Measurements from ENCODE around the gene IPCEF1.

IPCEF1 gene

DNA sequence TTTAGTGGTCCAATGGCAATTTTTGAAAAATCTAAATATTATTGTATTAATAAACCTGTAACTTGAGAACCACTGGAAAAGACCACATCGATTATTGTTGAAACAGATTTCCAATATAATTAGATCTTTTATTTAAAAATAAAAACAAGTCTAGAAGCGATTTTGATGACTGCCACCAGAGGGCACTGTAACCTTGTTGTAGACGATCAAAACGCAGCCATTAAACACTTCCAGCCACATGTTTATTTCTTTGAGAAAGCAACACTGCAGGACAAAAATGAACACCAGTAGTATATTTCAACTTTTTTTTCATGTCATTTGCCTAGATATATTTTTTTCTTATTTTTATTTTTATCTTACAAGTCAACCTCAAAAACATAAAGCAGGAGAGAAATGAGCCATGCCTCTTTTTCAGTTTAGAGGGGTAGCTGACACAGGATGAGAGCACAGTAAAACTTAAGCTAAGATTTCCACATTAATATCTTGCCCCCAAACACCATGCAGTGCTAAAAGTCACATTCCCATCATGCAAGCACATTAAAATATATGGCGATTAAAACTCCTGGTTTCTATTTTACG lies 202.1 kb downstream of the IPCEF1 start:
- Histone ChIP-seq H3K4me3 (ENCODE audit: low read length) (no peak overlapping the region), H3K27me3 (ENCODE audit: control insufficient read depth, insufficient read depth, low read length) (no peaks in the 10 kb centered on the region), H3K27ac (ENCODE audit: low read depth, low read length) (no peak overlapping the region), H3K9ac (ENCODE audit: low read length) (no peak overlapping the region), H3K36me3 (ENCODE audit: control insufficient read depth, insufficient read depth, low read length) (no peaks in the 10 kb centered on the region), H3K4me1 (ENCODE audit: control insufficient read depth, insufficient read depth, low read length) (peaks cover 3% of the 10 kb centered on the region)

DNA sequence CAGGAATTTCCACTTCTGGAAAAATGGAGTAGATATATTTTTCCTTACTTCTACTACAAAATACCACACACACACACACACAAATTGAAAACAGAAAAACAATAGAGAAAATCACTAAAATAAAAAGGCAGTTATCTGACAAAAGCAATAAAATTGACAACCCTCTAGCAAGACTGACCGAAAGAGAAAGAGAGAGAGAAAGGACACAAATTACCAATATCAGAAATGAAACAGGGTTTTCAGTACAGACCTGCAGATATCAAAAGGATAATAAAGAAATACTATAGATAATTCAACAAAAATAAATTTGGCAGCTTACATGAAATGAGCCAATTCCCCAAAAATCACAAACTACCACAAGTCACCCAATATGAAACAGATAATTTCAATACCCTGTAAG lies 212.8 kb downstream of the IPCEF1 start:
- Histone ChIP-seq H3K27me3 (ENCODE audit: control insufficient read depth, insufficient read depth, low read length) (no peaks in the 10 kb centered on the region), H3K4me1 (ENCODE audit: control insufficient read depth, insufficient read depth, low read length) (no peaks in the 10 kb centered on the region), H3K9ac (ENCODE audit: low read length) (no peak overlapping the region), H3K36me3 (ENCODE audit: control insufficient read depth, insufficient read depth, low read length) (no peaks in the 10 kb centered on the region), H3K27ac (ENCODE audit: low read depth, low read length) (no peak overlapping the region), H3K4me3 (ENCODE audit: low read length) (no peak overlapping the region)

DNA sequence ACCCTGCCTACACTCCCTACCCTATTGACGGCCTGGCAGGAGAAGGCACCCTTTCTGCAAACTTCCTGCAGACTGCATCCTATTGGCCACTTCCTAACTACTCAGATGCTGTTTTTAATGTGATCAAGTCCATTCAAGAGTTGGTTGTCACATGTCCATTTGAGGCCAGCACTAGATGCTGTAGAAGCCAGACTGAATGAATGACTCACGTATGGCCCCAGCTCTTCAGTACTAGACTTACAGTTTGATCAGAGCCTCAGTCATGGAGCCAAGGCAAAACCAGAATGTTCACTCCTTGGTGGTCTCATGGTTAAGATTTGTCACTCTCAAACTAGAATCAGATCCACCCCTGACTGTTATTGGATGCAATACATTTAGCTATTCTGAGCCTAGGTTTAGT lies 215.9 kb downstream of the IPCEF1 start:
- no peaks in the 10 kb centered on the region for H3K36me3 ChIP-seq (ENCODE audit: control insufficient read depth, insufficient read depth, low read length)
- H3K4me3 ChIP-seq (ENCODE audit: low read length), result no peak overlapping the region
- H3K9ac ChIP-seq (ENCODE audit: low read length), result no peak overlapping the region
- H3K4me1 ChIP-seq (ENCODE audit: control insufficient read depth, insufficient read depth, low read length), result no peaks in the 10 kb centered on the region
- no peak overlapping the region for H3K27ac ChIP-seq (ENCODE audit: low read depth, low read length)
- no peaks in the 10 kb centered on the region for H3K27me3 ChIP-seq (ENCODE audit: control insufficient read depth, insufficient read depth, low read length)

DNA sequence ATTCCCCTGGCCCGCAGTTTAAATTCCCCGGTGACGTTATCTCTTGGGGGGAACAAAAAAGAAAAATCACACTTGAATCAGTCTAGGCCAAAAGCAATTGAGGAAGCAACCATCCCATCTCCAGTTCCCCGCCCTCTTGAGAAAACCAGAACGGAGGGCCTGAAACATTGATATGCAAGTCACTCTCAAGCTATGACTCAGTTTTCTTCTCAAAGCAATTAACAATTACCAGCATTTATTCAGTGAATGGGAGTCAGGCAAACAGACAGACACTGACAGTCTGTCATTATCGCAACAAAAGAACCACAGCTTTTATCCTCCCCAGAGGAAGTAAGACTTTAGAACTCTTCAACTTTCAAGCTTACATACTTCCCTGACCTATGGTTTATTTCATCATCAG lies 216.7 kb downstream of the IPCEF1 start:
- Histone ChIP-seq H3K27ac (ENCODE audit: low read depth, low read length) (no peak overlapping the region), H3K27me3 (ENCODE audit: control insufficient read depth, insufficient read depth, low read length) (no peaks in the 10 kb centered on the region), H3K9ac (ENCODE audit: low read length) (no peak overlapping the region), H3K36me3 (ENCODE audit: control insufficient read depth, insufficient read depth, low read length) (no peaks in the 10 kb centered on the region), H3K4me1 (ENCODE audit: control insufficient read depth, insufficient read depth, low read length) (no peaks in the 10 kb centered on the region), H3K4me3 (ENCODE audit: low read length) (no peak overlapping the region)

DNA sequence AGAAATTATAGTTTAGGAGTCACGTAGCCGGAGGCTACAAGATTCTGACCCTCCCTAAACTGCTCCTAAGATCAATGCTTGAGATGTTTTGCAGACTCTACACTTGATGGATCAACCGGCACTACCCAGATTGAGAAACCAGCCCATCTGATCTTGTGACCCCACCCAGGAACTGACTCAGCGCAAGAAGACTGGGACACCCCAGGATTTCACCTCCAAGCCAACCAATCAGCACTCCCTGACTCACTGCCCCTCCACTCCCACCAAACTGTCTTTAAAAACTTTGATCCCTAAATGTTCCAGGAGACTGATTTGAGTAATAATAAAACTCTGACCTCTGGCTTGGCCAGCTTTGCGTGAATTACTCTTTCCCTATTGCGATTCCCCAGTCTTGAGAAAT lies 217.8 kb downstream of the IPCEF1 start:
- Histone ChIP-seq H3K27me3 (ENCODE audit: control insufficient read depth, insufficient read depth, low read length) (no peaks in the 10 kb centered on the region), H3K4me1 (ENCODE audit: control insufficient read depth, insufficient read depth, low read length) (no peaks in the 10 kb centered on the region), H3K36me3 (ENCODE audit: control insufficient read depth, insufficient read depth, low read length) (no peaks in the 10 kb centered on the region), H3K4me3 (ENCODE audit: low read length) (no peak overlapping the region), H3K27ac (ENCODE audit: low read depth, low read length) (no peak overlapping the region), H3K9ac (ENCODE audit: low read length) (no peak overlapping the region)

DNA sequence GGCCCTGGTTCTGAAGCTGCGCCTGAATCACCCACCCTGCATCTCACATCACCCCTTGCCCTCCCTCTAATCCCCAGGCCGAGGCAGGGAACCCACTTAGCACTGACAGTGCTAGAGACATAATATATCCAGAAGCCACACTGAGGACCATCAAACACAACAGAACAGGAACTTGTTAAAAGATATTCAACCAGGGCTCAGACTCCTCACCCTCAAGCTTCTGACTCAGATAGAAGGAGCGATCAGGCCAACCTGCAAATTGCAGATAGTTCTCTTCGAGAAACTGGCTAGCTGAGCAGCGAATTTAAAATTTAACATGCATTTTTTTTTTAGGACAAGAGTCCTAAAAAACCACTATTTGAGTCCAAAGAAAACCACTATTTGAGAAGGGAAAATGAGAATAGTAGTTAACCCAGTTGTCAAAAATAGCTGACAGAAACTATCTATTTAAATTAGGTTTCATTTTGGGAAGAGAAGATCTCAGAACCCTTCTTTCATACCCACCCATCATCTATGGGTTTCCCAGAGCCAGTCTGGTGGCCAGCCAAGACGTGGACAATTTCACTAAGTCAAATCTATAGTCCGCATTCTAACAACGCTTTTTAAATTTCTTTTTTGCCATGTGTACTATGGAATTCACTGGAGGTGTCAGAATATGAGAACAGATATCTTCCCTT lies 222.0 kb downstream of the IPCEF1 start:
- no peak overlapping the region for H3K9ac ChIP-seq (ENCODE audit: low read length)
- no peak overlapping the region for H3K27ac ChIP-seq (ENCODE audit: low read depth, low read length)
- H3K27me3 ChIP-seq (ENCODE audit: control insufficient read depth, insufficient read depth, low read length), result no peaks in the 10 kb centered on the region

DNA sequence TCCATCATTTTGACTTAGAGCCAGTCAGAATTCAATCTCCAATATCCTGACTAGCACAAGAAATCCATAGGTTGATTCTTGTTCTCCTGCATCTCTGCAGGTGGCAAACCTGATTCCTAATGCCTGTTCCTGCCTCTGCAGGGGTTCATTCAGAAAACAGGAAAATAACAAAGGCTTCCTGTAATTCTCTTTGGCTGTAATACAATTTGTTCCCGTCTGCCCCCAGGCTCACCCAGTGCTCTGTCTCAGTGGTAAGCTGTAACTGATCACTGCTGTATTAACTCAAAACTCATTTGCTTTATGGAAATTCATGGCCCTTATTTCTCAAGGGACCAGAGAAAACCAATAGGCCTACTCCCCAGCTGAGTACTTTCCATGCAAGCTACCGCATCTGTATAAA lies 228.9 kb downstream of the IPCEF1 start:
- Histone ChIP-seq H3K36me3 (ENCODE audit: control insufficient read depth, insufficient read depth, low read length) (no peaks in the 10 kb centered on the region), H3K27ac (ENCODE audit: low read depth, low read length) (no peak overlapping the region), H3K4me1 (ENCODE audit: control insufficient read depth, insufficient read depth, low read length) (no peaks in the 10 kb centered on the region), H3K9ac (ENCODE audit: low read length) (no peak overlapping the region), H3K27me3 (ENCODE audit: control insufficient read depth, insufficient read depth, low read length) (no peaks in the 10 kb centered on the region), H3K4me3 (ENCODE audit: low read length) (no peak overlapping the region)

More for the DNA sequence above, 222.0 kb downstream of the IPCEF1 start:
- Histone ChIP-seq H3K4me3 (ENCODE audit: low read length) (no peak overlapping the region), H3K4me1 (ENCODE audit: control insufficient read depth, insufficient read depth, low read length) (no peaks in the 10 kb centered on the region), H3K36me3 (ENCODE audit: control insufficient read depth, insufficient read depth, low read length) (no peaks in the 10 kb centered on the region)

DNA sequence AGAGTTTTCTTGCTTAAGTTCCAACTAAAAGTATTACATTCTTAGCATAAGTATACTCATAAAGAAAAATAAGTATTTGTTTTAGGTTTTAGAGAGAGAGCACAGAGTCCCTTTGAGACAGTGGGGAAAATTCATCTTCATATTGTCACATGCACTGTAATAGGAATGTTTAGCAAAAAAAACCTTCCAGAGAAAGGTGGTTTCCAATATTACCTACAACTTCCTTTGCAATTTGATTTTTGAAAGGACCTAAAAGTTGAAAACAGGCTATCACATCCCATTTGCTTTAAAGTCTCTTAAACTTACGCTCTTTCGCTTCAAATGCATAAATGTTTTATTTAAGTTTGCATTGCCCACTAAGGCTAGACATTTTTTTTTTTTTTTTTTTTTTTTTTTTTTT lies 231.2 kb downstream of the IPCEF1 start:
- Histone ChIP-seq H3K36me3 (ENCODE audit: control insufficient read depth, insufficient read depth, low read length) (no peaks in the 10 kb centered on the region), H3K27ac (ENCODE audit: low read depth, low read length) (no peak overlapping the region), H3K4me3 (ENCODE audit: low read length) (no peak overlapping the region), H3K4me1 (ENCODE audit: control insufficient read depth, insufficient read depth, low read length) (no peaks in the 10 kb centered on the region), H3K27me3 (ENCODE audit: control insufficient read depth, insufficient read depth, low read length) (no peaks in the 10 kb centered on the region), H3K9ac (ENCODE audit: low read length) (no peak overlapping the region)

DNA sequence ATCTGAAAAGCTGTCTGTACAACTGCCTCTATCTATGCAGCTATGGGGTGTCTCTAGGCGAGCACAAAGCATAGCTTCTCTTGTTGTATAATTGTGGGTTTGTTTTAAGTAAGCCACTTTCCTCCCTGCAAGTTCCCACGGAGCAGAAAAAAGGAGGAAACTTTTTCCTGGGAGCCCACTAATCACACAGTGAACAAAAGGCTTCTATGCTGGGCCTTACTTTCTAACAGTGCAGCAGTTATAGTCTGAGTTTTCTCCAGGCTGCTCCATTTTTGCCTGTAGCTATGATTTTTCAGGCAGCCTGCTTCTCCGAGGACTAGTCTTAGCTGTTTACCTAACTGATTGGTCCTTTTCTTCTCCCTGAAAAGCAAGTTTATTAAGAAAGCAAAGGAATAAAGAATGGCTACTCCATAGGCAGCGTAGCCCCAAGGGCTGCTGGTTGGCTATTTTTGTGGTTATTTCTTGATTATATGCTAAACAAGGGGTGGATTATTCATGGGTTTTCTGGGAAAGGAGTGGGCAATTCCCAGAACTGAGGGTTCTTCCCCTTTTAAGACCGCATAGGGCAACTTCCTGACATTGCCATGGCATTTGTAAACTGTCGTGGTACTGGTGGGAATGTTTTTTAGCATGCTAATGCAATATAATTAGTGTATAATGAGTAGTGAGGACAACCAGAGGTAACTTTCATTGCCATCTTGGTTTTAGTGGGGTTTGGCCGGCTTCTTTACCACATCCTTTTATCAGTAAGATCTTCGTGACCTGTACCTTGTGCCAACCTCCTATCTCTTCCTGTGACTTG lies 233.2 kb downstream of the IPCEF1 start:
- Histone ChIP-seq H3K36me3 (ENCODE audit: control insufficient read depth, insufficient read depth, low read length) (no peaks in the 10 kb centered on the region), H3K9ac (ENCODE audit: low read length) (no peak overlapping the region), H3K4me1 (ENCODE audit: control insufficient read depth, insufficient read depth, low read length) (no peaks in the 10 kb centered on the region), H3K27ac (ENCODE audit: low read depth, low read length) (no peak overlapping the region), H3K27me3 (ENCODE audit: control insufficient read depth, insufficient read depth, low read length) (no peaks in the 10 kb centered on the region), H3K4me3 (ENCODE audit: low read length) (no peak overlapping the region)

DNA sequence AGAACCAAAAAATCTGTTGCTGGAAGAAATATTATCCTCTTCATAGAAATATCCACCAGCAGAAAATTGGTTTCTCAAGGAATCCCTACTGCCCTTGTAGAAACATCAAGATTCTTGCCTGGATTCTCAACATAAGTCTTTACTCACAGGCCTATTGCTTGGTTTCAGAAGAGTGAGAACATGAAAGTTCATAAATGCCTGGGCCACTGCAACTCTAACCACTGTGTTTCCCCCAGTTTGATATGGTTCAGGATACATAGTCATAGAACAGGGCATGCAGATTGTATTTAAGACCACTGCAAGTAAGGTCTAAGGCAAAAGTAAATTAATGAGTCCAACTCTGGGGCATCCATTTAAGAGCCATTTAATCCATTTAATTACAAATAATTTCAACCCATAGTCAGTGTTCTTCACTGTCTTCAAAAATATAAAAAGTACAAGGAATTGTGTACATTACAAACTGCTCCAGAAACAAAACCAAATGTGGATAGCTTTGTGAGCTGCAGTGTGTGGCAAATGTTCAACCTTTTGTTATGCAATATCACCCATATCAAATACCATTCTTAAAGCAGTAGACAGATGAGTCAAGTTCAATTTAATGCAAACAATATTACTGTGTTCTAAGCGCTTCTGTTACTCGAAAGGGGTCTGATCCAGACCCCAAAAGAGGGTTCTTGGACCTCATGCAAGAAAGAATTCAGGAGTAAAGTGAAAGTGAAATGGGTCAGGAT lies 234.2 kb downstream of the IPCEF1 start:
- Histone ChIP-seq H3K27ac (ENCODE audit: low read depth, low read length) (no peak overlapping the region), H3K27me3 (ENCODE audit: control insufficient read depth, insufficient read depth, low read length) (no peaks in the 10 kb centered on the region), H3K4me1 (ENCODE audit: control insufficient read depth, insufficient read depth, low read length) (no peaks in the 10 kb centered on the region), H3K4me3 (ENCODE audit: low read length) (no peak overlapping the region), H3K9ac (ENCODE audit: low read length) (no peak overlapping the region), H3K36me3 (ENCODE audit: control insufficient read depth, insufficient read depth, low read length) (no peaks in the 10 kb centered on the region)

DNA sequence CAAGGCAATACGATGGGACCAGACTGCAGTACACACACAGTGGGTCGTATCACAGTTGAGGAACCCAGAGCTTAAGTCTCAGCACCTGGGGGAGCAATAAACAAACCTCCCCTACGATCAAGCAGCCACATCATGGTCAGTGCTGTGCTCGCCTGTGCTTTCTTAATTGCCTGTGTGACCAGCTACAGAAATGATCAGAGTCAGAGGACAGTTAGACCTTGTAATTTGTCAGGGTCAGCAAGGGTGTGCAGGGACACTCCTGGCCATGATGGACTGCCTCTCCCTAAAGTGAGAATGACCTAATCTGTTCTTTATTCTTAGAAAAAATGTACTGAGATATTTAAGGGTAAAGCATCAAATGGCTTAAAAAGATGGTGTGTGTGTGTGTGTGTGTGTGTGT lies 239.1 kb downstream of the IPCEF1 start:
- Histone ChIP-seq H3K36me3 (ENCODE audit: control insufficient read depth, insufficient read depth, low read length) (no peaks in the 10 kb centered on the region), H3K27me3 (ENCODE audit: control insufficient read depth, insufficient read depth, low read length) (no peaks in the 10 kb centered on the region), H3K27ac (ENCODE audit: low read depth, low read length) (no peak overlapping the region), H3K4me3 (ENCODE audit: low read length) (no peak overlapping the region), H3K4me1 (ENCODE audit: control insufficient read depth, insufficient read depth, low read length) (no peaks in the 10 kb centered on the region), H3K9ac (ENCODE audit: low read length) (no peak overlapping the region)

DNA sequence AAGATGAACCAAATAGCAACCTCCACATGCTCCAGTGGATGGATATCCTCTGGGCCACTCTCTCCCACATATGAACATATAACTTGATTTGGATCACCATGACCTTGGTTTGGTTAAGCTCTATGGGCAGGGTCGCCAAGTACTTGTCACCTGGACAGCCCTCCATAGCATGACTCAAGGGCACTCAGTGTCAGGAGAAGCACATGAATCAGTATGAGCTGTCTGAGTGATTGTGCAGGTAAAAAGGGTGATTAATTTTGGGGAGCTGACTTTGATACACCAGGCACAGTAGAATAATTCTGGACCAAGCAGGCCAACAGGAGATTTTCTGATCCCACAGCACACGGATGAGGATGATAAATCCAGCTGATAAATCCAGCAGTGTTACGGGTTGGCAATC lies 243.2 kb downstream of the IPCEF1 start:
- H3K4me1 ChIP-seq (ENCODE audit: control insufficient read depth, insufficient read depth, low read length), result no peaks in the 10 kb centered on the region
- H3K36me3 ChIP-seq (ENCODE audit: control insufficient read depth, insufficient read depth, low read length), result no peaks in the 10 kb centered on the region
- no peak overlapping the region for H3K4me3 ChIP-seq (ENCODE audit: low read length)
- no peaks in the 10 kb centered on the region for H3K27me3 ChIP-seq (ENCODE audit: control insufficient read depth, insufficient read depth, low read length)
- H3K27ac ChIP-seq (ENCODE audit: low read depth, low read length), result no peak overlapping the region
- H3K9ac ChIP-seq (ENCODE audit: low read length), result no peak overlapping the region
